GM18861 (cell line): ENCODE results near the gene VWA5A.
"Not testable (repeated sequence)": the region's sequence is repeated elsewhere in the genome, so short reads cannot be mapped to it uniquely, and the experiment has no call there.

Source experiments
- ATAC-seq: cut with Tn5 transposase; IDR thresholded peaks from one replicate; pipeline ENCODE4 v1.9.1; 2021; ENCODE audit not compliant: unreplicated experiment

The VWA5A gene

GRCh38 chr11:124168796-124169195 is 53.5 kb downstream of the VWA5A start:
- no peak for ATAC-seq

DNA sequence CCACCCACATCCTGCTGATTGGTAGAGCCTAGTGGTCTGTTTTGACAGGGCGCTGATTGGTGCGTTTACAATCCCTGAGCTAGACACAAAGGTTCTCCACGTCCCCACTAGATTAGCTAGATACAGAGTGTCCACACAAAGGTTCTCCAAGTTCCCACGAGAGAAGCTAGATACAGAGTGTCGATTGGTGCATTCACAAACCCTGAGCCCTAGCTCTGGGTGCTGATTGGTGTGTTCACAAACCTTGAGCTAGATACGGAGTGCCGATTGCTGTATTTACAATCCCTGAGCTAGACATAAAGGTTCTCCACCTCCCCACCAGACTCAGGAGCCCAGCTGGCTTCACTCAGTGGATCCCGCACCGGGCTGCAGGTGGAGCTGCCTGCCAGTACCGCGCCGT is 55.1 kb downstream of the VWA5A start:
- not testable (repeated sequence) for ATAC-seq

GRCh38 chr11:124170801-124171586 is 55.7 kb downstream of the VWA5A start:
- ATAC-seq = no peak

GRCh38 chr11:124172101-124172500 is 56.9 kb downstream of the VWA5A start:
- no peak for ATAC-seq

DNA sequence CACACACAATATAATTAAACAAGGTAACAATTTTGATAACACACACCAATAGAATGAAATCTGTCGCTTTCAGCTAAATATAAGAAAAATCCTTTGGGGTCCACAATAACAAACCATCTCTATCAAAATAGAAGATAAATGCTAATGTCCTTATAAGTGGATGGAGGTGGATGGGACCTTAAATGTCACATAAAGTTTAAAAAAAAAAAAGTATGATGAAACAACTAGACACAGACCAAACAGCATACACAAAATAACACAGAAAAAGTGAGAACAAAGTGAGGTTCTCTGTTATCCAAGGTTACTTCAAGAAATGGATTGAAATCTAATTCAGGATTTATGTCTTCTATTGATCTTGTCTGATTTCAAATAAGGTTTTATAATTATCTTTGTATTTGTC is 57.3 kb downstream of the VWA5A start:
- no peak for ATAC-seq

DNA sequence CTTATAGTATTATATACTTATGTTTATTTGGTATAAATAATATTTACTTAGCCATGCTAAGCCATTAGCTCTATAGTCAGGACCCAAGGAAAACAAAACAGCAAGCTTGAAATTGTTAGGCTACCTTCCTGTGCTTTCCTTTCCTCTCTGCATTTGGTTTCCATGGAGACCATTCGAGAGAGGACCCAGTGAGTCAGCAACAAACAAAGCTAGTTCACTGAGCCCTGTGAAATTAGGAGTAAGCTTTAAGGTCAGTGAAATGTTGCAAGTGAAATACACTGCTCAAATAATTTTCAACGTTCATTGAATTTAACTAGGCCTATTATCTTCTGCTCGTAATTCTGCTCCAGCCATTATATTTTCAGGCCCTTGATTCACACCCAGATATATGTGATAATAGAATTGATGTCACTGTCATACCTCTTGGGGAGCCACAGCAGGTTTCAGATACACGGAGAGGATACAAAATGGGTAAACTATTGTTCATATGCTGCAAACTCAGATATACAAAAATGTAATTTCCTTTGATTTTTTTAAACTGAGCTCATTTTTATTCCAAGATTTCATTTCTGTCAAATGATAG is 58.8 kb downstream of the VWA5A start:
- ATAC-seq = no peak

DNA sequence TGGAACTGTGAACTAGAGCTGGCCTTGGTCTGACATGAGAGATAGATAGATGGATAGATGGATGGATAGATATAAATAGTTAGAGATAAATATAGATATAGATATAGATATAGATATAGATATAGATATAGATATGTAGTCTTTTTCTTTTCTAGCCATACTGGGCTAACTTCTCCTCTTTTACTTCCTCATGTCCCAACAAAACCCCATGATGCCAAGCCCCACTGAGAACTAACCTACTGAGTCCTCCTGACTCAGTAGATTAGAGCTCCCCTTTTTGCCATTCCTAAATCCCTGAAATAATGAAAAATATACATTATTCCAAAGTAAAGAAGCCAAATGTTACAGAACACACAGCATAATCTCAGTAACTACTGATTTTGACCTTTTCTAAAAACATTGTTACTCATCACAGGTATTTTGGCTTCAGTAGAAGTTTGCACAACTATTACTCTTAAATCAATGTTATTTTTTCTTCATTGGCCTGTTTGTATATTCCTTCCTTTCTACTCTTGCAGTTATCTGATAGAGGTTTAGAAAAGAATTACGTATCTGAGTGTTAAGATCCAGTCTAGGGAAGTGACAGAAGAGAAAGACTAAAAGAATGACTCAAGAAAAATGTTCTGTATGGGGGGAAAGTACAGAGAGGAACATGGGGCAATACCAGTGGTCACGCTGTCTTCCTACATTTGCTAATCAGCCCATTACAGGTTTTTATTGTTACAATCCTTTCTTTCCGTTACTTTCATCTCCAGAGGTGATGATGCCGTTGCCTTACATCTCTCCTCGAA is 61.9 kb downstream of the VWA5A start:
- ATAC-seq = no peak

- no peak for ATAC-seq
Observed at GRCh38 chr11:124179310-124179709, 64.1 kb downstream of the VWA5A start.

GRCh38 chr11:124183068-124183467 is 67.8 kb downstream of the VWA5A start, which contains the start of gene OR10D3:
OR10D3 (plus strand) TSS chr11:124183345; CDS start chr11:124185270, 1,925 bp downstream.
- no peak for ATAC-seq

- ATAC-seq = no peak
Observed at GRCh38 chr11:124190298-124191139, 75.3 kb downstream of the VWA5A start.

DNA sequence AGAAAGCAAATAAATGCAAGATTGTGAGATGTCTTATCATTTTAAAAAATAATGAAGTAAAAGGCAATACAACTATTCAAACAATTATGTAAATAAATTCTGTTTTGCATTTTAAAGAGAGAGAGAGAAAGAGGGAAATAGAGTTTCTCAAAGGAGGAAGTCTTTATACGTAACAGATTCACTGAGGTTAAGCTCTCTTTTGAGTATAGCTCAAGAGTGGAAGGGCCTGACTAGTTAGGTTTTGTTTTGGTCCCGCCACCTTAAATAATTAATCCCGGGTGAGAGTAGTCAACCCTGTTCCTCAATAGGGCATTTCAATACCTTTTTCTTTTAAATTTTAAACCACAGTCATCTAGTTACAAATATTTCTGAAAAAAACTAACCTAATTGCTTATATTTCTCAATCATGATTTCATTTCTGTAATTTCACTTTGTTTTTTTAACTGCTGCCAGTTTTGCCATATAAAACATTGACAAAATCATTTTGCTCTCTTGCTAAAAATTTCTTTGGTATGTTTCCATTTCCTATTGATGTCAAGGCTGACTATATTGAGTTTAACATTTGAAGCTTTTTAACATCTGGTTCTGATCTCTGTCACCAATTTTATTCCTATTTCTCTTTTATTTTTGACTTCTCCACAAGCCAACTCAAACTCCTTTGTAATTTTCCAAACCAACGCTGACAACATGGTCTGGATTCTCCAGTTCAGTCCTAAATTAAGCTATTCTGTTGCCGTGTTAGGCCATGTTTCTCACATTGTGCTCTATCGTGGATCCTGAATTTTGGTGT is 78.2 kb downstream of the VWA5A start:
- ATAC-seq = peak; percentile 82

GRCh38 chr11:124194293-124195188 is 79.3 kb downstream of the VWA5A start:
- no peak for ATAC-seq

DNA sequence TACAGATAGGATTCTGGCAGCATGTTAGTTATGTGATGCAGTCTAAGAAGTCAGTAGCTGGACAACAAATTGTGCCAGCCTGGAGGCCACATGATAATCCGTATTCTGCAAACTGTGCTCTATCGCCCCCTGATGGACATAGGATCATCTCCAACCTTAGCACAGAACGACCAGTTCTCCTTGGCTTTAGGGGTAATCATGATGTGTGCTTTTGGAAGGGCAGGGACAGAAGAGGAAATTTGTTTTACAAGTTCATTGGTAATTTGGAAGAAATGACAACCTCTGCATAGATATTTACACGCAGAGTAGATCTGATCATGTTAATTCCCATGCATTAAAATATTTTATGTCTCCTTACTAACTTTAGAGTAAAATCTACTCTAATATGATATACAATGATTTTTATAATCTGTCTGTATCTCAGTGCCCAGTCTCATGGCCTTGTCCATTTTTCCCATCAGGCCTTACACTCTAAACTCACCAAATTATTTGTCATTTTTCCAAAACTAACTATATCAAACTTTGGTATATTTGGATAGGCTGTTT is 80.0 kb downstream of the VWA5A start:
- peak; percentile 73 for ATAC-seq
